PFSK-1 (cell line): Measurements from ENCODE around the gene ACAP1.

ENCODE experiments used
- FOXP2 ChIP-seq: optimal IDR thresholded peaks from 2 replicates; pipeline ENCODE3; 2011; ENCODE audit warnings: borderline replicate concordance, control low read depth, inconsistent platforms; ENCODE audit not compliant: insufficient read depth; ENCODE audit errors: extremely low read length, extremely low read depth
- POLR2AphosphoS5 ChIP-seq: IDR thresholded peaks from 2 replicates; pipeline ENCODE4 v1.6.1; 2012; ENCODE audit warnings: low read depth, mild to moderate bottlenecking, control low read depth, low read length, moderate library complexity
- SIN3A ChIP-seq: IDR thresholded peaks from 2 replicates; pipeline ENCODE4 v1.6.1; 2012; ENCODE audit warnings: mild to moderate bottlenecking, low read length, moderate library complexity, borderline replicate concordance; ENCODE audit not compliant: insufficient read depth
- TAF1 ChIP-seq: IDR thresholded peaks from 2 replicates; pipeline ENCODE4 v1.6.1; 2012; ENCODE audit warnings: low read length, control low read depth, borderline replicate concordance; ENCODE audit not compliant: insufficient read depth
- TF ChIP-seq, protein P1 (sequence below), 2 experiments: IDR thresholded peaks; 2 replicates each; pipeline versions ENCODE4 v1.6.1 to v1.8.0; 2011 to 2012; ENCODE audit warnings: low read depth in 2 of 2, low read length in 2 of 2, control low read depth in 1 of 2, inconsistent platforms in 1 of 2, mild to moderate bottlenecking in 1 of 2, moderate library complexity in 1 of 2; ENCODE audit not compliant: insufficient read depth in 1 of 2

ACAP1 gene

DNA sequence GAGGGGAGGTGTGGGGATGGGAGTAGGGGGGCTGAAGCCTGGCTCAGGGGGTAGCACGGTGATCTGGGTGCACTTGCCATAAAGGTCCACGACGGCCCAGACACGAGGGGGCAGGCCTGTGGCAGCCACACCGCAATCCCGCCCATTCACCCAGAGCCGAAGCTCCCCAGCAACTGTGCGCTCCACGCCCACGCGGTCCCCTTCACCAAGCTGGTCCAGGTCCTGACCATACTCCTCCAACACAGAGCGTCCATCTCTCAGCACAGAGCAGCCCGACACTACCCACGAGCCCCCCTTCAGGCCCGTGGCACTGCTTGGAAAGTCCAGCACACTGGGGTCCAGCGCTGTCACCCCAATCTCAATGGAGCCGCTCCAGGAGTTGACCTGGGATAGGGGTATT, 8.8 kb upstream of the ACAP1 start:
- TF ChIP-seq, protein P1, sequence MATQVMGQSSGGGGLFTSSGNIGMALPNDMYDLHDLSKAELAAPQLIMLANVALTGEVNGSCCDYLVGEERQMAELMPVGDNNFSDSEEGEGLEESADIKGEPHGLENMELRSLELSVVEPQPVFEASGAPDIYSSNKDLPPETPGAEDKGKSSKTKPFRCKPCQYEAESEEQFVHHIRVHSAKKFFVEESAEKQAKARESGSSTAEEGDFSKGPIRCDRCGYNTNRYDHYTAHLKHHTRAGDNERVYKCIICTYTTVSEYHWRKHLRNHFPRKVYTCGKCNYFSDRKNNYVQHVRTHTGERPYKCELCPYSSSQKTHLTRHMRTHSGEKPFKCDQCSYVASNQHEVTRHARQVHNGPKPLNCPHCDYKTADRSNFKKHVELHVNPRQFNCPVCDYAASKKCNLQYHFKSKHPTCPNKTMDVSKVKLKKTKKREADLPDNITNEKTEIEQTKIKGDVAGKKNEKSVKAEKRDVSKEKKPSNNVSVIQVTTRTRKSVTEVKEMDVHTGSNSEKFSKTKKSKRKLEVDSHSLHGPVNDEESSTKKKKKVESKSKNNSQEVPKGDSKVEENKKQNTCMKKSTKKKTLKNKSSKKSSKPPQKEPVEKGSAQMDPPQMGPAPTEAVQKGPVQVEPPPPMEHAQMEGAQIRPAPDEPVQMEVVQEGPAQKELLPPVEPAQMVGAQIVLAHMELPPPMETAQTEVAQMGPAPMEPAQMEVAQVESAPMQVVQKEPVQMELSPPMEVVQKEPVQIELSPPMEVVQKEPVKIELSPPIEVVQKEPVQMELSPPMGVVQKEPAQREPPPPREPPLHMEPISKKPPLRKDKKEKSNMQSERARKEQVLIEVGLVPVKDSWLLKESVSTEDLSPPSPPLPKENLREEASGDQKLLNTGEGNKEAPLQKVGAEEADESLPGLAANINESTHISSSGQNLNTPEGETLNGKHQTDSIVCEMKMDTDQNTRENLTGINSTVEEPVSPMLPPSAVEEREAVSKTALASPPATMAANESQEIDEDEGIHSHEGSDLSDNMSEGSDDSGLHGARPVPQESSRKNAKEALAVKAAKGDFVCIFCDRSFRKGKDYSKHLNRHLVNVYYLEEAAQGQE (IDR thresholded peaks at IDR 0.05; ENCODE audit: insufficient read depth in 1 of 2, low read depth in 2 of 2, low read length in 2 of 2), result no peak
- TF ChIP-seq FOXP2 (no peak), SIN3A (no peak), POLR2AphosphoS5 (no peak), TAF1 (no peak)

DNA sequence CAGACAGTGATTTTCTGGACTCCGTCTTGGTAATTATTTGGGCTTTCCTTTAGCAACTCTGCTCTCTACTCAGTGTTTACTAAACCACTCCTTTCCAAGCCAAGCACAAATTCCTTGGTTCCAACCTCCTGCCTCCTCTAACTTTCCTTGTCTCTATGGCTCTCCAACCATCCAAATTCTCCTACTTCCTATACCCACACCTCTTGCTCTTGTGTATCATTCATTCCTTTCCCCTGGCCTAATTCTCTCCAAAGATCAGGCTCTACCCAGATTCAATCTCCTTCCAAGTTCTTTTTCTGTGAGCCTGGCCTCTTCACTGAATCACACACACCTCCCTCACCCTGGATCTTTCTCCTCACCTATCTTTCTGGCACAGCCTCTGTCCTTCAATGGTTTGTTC, 8.3 kb upstream of the ACAP1 start:
- no peak for TF ChIP-seq FOXP2
- no peak for TF ChIP-seq POLR2AphosphoS5
- no peak for TF ChIP-seq TAF1
- TF ChIP-seq, protein P1 (IDR thresholded peaks at IDR 0.05; ENCODE audit: insufficient read depth in 1 of 2, low read depth in 2 of 2, low read length in 2 of 2), result no peak
- TF ChIP-seq SIN3A, result no peak

DNA sequence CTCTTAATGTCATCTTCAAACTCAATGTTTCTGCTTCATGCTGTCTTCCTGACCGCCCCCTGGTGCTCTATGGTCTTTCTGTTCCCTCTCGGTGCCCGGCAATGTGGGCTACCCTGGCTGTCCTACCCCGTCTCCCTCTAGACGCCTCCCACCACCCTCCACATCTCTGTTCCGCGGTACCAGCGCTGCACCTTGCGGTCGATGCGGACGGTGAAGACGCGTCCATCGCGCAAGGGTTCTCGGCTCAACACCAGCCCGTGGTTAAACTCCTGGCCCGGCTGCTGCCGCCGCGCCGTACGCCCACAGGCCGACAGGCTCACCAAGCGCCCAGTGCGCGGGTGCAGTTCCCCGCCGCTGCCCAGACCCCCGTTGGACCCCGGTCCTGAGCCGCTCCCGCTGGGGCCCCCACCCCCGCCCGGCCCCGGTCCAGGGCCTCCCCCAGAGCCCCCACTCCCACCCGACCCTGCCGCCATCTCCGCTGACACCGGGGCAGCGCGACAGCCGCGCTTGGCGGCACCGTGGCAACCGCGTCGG, 7.4 kb upstream of the ACAP1 start, which contains the start of gene NEURL4:
TSS of gene NEURL4 (minus strand) at position 496 of the 534 bp plus-strand sequence. CDS start at position 473, 23 bp downstream.
- TF ChIP-seq SIN3A, result no peak
- no peak for TF ChIP-seq FOXP2
- TF ChIP-seq POLR2AphosphoS5, result no peak; the same call in 1 of the 2 replicates
- TF ChIP-seq, protein P1 (IDR thresholded peaks at IDR 0.05; ENCODE audit: insufficient read depth in 1 of 2, low read depth in 2 of 2, low read length in 2 of 2), result no peak
- TF ChIP-seq TAF1, result no peak

DNA sequence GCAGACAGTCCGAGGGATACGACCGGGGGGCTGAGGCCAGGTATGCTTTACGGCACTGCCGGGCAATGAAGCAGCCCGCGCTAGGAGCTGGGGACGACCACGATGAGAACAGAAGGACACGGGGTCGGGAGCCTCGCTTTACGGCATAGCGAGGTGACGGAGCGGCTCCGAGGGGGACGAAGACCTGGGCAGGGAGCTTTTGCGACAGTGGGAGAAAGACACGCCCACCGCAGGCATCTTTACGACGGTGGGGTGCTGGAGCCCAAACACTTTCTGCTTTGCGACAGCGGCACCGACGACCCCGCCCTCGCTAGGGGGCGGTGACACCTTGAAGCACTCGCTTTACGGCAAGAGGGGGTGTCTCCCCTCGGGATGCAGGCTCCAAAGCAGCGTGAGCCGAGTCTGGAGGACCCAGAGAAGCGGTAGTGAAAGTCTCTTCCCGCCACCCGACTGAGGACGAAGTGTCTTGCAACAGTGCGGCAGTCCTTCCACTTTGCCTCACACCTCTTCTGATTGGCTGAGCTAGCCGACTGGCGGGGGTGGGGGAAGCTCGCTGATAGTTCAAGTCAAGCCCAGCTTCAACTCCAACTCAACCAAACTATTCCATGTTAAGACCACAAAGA, 6.8 kb upstream of the ACAP1 start:
- TF ChIP-seq, protein P1 (IDR thresholded peaks at IDR 0.05; ENCODE audit: insufficient read depth in 1 of 2, low read depth in 2 of 2, low read length in 2 of 2), result peak in 1 of 2 experiments; percentile 34; a peak in 1 of 4 replicates
- TF ChIP-seq POLR2AphosphoS5, result peak; percentile 85
- peak; percentile 89 for TF ChIP-seq FOXP2
- TF ChIP-seq TAF1, result no peak; the same call in 1 of the 2 replicates
- TF ChIP-seq SIN3A, result 0 out of 2 replicates have a peak, but pooled peaks have one; percentile 30
